HG03135 (cell line): ENCODE data around the gene AURKAIP1.
"Not testable (repeated sequence)": the region's sequence is repeated elsewhere in the genome, so short reads cannot be mapped to it uniquely, and the experiment has no call there.

Experiments used
- ATAC-seq: cut with Tn5 transposase; IDR thresholded peaks from one replicate; pipeline ENCODE4 v1.9.1; 2021; ENCODE audit warnings: mild to moderate bottlenecking, moderate library complexity; ENCODE audit not compliant: unreplicated experiment

The AURKAIP1 gene

DNA sequence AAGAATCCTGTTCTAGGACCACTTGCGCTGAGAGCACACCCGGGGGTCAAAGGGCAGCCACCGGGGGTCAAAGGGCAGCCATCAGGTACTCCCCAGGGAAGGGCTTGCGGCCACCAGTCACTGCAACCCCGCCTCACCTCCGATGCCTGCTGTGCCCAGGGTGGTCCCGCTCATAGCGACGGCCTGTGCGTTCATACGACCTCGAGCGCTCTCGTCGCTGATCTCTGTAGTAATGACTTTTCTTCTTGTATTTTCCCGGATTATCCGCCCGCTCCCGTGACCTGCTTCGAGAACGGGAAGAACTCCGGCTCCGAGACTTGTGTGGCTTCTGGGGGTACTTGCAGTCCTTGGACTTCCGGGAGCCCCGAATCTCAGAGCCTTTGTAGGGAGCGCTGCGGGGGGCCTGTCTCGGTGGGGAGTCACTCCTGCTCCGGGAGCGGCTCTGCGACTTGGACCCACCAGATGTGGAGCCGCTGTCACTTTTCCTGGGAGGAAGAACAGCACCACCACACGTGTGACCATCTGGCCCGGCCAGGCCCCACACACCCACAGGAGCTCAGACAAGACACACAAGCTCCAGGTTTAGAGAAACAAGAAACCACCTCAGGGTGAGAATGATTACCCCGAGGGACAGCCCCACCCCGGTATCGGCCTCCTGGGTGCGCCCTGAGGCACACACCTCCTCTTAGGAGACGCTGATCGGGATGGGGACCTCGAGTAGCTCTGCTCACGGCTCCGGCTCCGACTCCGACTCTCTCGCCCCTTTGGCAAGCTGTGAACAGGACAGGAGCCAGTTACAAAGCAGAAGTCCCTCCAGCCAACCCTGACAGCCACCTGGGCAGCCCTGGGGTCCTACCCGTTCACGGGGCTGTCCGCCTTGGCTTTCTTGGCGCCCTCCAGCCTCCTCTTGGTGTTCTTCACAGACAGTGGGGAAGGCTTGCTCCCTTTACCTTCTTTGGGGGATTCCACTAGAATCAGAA lies 12.4 kb upstream of the AURKAIP1 start:
- ATAC-seq, result no peak

DNA sequence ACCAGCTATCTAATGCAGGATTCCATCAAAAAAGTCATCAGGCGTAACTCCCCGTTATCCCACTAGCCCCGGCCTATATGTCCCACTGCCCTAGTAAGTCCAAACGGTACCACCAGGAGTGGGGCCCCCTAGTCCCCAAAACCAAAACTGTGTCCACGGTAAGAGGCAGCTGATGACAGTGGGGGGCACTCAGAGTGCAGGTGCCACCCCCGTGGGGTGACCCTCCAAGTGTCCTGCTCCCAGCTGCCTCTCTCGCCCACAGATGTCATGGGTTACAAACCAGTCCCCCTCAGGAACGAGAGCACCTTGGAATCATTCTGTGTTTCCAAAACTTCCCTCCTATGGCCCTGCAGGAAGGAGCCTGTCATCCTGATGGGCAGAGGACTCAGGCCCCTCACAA lies 10.9 kb upstream of the AURKAIP1 start:
- no peak for ATAC-seq

DNA sequence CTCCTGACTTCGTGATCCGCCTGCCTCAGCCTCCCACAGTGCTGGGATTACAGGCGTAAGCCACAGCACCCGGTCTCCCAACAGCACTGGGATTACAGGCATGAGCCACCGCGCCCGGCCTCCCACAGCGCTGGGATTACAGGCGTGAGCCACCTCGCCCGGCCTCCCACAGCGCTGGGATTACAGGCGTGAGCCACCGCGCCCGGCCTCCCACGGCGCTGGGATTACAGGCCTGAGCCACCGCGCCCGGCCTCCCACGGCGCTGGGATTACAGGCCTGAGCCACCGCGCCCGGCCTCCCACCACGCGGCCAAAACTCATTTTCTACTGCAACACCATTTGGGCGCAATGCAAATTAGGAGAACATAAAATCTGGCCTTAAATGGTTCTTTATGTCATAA lies 10.3 kb upstream of the AURKAIP1 start:
- ATAC-seq, result not testable (repeated sequence)

DNA sequence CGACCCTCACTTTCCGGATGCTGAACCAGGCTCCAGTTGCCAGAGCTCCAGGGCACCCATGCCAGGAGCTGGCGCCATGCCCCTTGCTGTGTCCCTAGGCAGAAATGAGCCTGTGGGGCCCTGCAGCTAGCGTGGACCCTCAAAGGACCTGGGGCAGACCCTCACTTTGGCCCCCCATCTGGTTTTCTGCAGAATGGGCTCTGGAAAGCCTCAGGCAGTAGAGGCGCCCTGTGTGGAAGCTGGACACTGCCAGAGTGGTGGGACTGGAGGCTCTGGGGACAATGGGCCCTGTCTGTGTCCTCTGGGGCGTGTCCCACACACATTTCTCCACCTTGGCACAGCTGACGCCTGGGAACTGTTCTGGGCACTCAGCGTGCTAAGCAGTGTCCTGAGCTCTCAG lies 6.3 kb upstream of the AURKAIP1 start:
- no peak for ATAC-seq

DNA sequence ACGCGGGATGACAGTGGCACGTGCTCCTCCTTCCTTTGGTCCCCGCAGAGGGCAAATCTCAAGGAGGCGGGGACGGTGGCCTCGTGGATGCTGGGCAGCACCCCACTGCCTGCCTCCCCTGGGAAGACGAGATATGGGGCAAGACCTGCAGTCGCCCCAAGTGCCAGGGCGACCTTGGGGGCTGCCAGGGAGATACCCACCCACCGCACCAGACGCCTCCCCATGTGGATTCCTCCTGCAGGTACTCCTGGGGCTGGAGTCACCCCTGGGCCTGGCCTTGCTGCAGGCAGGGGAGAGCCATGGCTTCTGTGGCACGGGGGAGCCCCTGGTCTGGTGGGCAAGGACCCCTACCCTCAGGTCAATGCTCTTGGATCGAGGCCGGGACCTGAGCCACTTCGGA lies 5.9 kb upstream of the AURKAIP1 start:
- ATAC-seq, result no peak

DNA sequence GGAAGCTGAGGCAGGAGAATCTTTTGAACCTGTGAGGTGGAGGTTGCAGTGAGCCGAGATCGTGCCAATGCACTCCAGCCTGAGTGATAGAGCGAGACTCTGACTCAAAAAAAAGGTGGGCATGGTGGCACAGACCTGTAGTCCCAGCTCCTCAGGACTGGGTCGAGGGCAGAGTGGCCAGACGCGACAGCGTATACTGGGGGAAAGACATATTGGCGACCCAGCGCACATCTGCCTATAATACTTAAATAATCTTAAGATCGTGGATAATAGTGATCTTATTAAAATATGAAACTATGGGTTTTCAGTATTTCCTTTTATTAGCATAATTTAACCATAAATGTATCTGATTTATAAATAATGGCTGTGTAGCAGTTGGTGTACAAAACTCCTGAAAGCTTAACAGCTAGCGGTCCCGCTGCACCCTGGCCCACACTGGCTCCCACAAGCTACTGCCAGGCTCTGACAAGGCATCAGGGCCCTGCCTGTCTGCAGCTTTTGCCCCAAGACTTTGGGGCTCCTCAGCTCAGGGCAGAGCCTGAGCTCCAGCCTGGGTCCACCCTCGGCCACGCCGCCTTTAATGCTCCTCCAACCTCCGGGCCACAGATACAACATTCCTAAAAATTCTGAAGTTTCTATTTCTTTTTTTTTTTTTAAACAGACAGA lies 2.7 kb upstream of the AURKAIP1 start:
- ATAC-seq, result no peak

DNA sequence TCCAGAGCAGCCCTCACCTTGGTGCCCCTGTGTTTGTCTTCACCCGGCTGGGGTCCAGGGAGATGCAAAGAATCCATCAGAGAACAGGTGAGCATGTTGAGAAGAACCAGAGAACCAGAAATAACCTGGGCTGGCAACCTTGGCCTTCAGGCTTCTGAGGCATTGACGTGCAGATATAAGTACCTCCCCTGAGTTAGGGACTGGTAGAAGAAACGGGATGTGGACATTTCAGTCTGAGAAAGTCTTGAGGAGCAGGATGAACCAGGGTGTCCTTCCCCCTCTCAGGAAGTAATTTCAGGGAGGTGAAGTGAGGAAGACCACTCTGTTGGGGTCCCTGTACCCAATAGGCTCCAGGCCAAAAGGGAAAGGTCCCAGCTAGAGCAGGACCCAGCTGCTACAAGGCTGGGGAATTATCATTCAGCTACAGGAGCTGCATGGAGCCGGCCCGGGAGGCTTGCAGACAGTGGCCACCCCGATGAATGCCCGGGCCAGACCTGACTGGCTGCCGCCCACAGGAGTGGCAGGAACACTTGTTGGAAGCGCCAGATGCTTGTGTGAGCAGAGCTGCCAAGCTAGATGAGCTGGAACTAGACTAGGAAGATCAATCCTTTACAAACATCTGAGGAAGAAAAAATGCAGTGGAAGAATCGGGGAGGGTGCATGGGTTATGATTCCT lies 1.7 kb upstream of the AURKAIP1 start:
- no peak for ATAC-seq

DNA sequence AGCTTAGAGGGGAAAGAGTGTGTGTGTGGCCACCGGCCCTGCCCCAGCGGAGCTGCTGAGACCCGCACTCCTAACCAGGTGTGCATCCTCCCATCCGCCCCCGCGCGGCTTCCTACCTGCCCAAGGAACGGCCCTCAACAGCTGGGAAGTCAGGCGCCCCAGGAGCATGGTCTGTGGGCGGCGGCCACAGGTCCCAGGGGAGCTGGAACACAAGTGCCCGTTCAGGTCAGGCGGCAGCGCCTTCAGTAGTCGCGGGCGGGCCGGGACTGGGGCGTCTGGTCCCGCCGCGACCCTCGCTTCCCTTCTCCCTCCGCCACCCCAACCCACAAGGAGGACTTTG lies 448 bp downstream of the AURKAIP1 start:
- ATAC-seq, result peak; percentile 5

DNA sequence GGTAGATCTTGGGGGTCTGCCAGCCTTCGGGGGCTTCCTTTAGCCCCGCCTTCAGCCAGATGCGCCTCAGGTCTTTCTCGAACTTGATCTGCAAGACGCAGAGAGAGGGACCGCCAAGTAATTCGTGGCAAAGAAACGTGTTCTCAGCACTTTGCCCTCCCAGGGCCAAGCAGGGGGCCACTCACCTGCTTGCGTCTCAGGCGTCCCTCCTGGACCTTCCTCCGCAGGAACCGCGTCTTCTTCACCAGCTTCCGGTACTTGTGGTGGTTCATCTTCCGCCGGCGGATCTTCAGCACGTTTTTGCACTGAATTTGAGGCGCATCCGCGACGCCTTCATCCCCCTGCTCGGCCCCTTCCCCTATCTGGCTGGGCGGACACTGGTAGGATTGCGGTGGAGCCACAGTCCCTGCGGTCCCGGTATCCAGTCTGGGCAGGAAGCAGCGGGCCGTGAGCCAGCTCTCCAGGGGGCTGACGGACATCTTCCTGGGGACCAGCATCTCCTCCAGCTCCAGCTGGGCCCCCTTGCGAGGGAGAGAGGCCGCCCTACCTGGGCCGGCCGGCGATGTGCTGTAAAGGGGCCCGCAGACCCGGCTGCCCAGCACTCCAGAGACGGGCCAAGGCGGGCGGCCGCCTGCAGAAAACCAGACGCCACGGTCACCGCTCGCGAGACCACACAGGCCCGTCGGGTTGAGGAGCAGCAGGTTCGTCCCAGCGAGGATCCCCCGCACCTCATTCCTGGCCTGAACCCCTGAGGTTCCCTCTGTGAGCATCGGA lies 1.0 kb downstream of the AURKAIP1 start:
- ATAC-seq, result no peak

DNA sequence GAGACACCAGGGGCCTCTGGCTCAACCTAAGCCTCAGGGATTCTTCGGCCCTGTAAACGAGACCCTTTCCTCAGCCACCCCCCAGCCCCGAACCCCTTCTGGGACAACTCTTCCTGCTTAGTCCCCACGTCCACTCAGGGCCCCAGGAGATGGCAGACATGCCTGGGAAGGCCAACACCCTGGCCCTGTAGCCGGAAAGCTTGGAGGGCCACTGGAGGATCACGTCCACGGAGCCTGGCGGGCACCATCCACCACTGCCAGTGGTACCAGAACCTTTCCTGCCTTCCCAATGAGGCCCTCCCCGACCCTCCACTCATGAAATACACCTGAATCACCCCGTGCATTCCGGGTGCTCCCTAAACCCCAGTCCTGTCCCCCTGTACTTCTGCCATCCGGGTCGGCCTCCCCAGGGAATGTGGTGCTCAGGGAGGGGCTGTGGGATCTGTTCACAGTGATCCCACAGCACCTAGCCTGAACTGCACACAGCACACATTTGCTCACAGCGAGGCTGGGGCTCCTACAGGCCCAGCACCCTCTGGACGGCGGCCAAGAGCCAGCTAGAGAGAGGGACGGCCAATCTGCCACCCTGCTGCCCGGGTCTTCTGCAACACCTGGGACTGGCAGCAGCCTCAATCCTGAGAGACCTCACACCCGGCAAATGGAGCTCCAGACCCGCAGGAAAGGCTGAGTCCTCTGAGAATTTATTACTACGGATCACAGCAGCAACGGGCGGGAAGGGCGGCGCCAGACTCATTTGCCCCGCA lies 1.8 kb downstream of the AURKAIP1 start:
- no peak for ATAC-seq

DNA sequence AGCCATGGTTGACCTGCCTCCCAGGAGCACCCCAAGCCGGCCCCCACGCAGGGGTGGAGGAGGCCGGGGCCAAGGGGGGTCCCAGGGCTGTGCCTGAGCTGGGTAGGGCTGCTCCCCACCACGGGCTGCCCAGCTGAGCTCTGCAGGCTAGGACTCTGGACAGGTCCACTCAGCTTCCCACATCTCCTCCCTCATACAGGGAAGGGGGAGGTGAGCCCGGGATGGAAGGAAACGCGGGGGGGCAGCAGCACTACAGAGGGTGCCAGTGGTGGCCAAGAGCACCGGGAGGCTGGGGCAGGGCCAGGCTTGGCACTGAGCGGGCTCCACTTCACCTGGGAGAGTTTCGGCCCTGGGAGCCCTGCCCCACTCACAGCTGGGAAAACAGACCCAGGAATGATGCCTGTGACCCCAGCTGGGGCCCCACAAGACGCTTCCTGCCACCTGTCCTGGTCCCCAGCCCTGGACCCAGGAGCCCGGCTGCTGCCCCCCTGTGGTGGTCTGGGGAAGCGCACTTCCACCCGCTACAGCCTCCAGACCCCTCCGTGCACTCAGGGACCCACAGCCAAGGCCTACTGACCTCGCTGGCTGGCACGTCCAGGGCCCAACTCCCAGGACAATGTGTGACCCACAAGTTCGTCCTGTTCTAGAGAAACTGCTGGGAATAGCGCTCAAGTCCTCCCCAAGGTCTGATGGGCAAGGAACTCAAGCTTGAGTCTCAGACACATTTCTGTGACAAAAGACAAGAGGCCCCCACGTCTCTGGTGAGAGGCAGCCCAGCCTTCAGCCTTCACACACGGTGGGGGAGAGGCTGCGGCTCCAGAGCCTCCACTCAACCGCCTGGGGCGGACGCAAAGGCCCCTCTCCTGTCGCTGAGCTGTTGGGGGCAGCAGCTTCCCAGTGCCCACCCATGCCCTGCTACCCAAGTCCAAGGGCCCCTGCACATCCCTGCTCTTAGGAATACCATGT lies 3.0 kb downstream of the AURKAIP1 start:
- ATAC-seq, result no peak

DNA sequence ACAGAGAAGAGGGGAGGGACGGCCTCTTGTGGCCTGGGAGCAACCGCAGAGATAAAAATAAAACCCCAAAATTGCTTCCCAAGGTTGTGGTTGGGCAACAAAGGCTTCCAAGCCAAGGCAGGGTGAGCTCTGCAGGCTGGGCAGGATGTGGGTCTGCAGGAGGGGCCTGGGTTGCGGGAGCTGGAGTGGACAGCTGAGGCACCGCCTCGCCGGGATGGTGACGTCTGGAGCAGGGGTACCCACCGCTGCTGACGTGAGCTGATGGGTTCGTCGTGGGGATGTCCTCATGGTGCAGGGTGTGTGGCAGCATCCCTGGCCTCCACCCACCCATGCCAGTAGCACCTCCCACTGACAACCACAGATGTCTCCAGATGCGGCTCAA lies 3.7 kb downstream of the AURKAIP1 start:
- no peak for ATAC-seq

DNA sequence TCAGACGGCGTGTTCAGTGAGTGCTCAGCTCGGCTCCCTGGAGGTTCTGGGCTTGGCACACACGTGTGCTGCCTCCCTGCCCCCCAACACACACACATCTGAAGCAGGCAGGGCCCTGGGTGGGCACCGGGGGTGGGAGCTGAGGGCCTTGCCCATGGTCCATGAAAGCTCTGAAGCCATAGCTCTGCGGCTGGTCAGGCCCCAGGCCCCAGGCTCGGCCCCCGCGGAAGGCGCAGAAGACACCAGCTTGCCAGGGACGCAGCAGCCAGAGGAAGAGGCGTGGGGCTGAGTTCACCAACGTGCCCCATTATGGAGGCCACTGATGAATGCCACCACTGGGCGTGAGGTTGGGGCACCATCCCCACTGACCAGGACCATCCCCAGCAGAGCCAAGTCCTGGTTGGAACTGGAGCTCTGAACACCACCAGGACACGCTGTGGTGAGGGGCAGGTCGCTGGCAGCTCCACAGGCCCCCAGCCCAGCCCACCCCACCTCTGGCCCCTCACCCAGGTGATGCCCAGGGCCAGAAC lies 4.2 kb downstream of the AURKAIP1 start:
- no peak for ATAC-seq

DNA sequence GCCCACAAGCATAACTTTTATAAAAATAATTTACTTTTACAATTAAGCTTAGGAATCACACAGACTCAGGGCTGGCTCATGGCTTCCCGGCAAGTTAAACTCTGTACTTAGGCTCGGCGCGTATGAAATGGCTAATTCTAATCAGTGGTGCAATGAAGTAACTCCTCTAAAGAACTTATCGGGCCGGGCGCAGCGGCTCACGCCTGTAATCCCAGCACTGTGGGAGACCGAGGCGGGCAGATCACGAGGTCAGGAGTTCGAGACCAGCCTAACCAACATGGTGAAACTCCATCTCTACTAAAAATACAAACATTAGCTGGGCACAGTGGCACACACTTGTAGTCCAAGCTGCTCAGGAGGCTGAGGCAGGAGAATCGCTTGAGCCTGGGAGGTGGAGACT lies 4.9 kb downstream of the AURKAIP1 start:
- not testable (repeated sequence) for ATAC-seq

DNA sequence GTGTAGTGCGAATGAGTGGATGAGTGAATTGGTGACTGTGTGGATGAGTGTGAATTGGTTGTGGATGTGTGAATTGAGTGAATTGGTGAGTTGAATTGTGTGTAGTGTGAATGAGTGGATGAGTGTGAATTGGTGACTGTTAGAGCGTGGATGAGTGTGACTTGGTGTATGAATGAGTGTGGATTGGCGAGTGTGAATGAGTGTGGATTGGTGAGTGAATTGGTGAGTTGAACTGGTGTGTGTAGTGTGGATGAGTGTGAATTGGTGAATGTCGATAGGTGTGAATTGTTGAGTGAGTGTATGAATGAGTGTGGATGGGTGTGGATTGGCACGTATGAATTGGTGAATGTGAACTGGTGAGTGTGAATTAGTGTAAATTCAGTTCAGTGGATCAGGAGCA lies 7.7 kb downstream of the AURKAIP1 start:
- ATAC-seq, result no peak

DNA sequence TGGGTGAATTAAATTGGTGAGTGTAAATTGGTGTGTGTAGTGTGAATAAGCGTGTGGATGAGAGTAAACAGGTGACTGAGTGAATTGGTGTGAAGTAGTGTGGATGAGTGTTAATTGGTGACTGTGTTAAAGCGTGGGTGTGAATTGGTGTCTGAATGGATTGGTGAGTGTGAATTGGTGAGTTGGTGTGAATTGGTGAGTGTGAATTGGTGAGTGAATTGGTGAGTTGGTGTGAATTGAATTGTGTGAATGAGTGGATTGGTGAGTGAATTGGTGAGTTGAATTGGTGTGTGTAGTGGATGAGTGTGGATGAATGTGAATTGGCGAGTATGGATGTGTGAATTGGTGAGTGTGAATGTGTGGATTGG lies 8.3 kb downstream of the AURKAIP1 start:
- no peak for ATAC-seq

DNA sequence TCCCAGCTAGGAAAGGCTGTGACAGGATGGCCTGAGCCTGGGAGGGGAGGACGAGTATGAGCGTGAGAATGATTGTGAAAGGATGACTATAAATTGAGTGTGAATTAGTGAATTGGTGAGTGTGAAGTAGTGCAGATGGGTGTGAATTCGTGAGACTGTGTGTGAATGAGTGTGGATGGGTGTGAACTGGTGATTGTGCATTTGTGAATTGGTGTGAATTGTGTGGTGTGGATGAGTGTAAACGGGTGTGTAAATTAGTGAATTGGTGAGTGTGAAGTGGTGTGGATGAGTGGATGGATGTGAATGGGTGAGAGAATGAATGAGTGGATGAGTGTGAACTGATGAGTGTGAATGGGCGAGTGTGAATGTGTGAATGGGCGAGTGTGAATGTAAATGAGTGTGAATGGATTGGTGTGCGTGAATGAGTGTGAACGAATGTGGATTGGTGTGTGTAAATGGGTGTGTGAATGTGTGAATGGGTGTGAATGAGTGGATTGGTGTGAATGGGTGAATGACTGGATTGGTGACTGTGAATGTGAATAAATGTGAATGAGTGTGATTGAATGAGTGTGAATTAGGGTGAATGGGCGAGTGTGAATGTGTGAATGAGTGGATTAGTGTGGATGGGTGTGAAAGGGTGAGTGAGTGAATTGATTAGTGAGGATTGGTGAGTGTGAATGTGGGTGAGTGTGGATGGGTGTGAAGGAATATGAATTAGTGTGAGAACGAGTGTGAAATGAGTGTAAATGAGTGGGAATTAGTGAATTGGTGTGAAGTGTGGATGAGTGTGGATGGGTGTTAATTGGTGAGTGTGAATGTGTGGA lies 8.9 kb downstream of the AURKAIP1 start:
- no peak for ATAC-seq

DNA sequence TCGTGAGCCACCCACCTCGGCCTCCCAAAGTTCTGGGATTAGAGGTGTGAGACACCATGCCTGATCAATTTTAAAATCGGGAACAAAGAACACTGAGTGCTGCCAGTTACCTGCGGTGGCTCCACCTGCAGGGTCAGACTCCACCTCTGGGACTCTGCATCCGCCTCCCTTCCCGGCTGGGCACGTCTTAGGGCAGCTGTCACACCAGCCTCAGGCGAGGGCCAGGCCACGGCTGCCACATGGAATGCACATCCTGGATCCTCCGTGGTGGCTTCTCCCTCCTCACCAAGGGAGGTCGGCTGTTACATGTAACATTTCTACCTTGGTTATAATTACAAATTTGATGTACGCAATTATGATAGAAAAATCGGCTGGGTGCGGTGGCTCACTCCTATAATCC lies 10.7 kb downstream of the AURKAIP1 start:
- no peak for ATAC-seq
